Measurements from ENCODE around the gene NID2. TPM values are rescaled to one million over a fixed set of nuclear protein-coding genes. Genes with fewer than 3 reads are reported as not detected.

The NID2 gene
- polyA plus RNA-seq, 1 experiment = 413 TPM

DNA sequence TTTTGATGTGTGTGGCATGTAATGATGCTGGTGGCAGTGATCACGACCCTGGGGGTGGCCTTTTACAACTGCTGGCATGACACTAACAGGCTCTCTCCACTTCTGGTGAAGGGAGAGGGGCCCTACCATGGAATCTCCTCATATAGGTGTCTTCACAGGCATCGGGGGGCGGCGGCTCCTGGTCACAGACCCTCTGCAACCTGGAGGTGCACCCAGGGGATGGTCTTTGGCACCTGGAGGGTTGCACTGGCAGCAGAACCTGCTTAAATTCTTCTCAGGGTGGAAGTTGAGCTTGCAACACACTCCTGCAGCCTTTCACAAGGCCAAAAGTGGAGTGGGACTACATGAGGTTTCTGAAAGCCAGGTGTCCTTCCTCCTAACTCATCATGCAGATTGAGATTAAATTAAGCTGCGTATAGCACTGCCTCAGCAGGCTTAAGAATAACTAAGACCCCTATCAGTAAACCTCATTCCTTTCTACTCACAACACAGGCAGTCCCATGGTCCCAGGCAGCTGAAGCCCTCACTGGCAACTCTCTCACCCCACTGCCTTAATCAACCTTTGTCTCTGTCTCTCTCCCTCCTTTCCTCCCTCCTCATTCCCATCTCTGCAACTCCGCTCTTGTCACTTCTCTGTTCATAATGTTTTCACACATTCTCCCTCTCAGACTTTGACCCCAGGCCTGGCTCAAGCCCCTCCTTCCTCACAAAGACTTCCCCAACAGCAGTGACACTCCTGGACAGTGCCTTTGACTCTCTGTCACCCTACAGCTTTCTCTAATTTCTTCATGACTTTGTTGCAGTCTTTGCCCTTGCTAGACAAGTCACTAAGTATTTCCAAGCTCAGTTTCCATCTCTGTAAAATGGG, 18.9 kb downstream of the NID2 start:
- ChIA-PET CTCF (interaction anchor here (1.3 kb wide), 1 partner anchor 21 kb away, joined by 3 read pairs; no protein-coding TSS in a partner anchor), POLR2A (interaction anchor here (1.7 kb wide), 1 partner anchor 19 kb away, joined by 6 read pairs; the partner anchor contains the start of gene NID2)
- Histone ChIP-seq H3K27ac (ENCODE audit: low read depth, low read length) (no peak overlapping the region), H3K9me3 (ENCODE audit: control insufficient read depth, insufficient read depth, low read length) (no peaks in the 10 kb centered on the region), H3K27me3 (ENCODE audit: control insufficient read depth, insufficient read depth, low read length) (no peaks in the 10 kb centered on the region), H3K4me3 (ENCODE audit: low read depth, low read length) (no peak overlapping the region)
- TF ChIP-seq, protein P1, sequence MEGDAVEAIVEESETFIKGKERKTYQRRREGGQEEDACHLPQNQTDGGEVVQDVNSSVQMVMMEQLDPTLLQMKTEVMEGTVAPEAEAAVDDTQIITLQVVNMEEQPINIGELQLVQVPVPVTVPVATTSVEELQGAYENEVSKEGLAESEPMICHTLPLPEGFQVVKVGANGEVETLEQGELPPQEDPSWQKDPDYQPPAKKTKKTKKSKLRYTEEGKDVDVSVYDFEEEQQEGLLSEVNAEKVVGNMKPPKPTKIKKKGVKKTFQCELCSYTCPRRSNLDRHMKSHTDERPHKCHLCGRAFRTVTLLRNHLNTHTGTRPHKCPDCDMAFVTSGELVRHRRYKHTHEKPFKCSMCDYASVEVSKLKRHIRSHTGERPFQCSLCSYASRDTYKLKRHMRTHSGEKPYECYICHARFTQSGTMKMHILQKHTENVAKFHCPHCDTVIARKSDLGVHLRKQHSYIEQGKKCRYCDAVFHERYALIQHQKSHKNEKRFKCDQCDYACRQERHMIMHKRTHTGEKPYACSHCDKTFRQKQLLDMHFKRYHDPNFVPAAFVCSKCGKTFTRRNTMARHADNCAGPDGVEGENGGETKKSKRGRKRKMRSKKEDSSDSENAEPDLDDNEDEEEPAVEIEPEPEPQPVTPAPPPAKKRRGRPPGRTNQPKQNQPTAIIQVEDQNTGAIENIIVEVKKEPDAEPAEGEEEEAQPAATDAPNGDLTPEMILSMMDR (IDR thresholded peaks at IDR 0.05; ENCODE audit: low read depth, low read length) = no peak
- no peak for DNase-seq (ENCODE audit: low read depth, low spot score)

DNA sequence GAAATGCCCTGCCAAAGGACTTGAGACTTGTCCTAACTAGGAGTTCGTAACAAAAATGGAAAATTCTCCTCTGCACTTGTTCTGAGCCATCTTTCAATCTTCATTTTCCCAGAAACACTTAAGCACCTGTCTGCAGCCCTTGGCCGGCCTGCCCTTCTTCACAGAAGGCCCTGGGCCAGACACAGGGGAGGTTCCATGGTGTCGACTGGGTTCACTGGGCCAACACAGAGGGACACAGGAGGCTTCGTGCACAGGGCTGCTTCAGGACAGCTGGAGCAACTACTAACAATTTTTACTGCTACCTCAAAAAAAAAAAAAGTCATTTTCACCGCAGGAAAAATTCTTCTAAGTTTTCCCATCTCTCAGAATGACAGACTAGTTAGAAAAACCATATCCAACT, 19.6 kb downstream of the NID2 start:
- ChIA-PET CTCF (no interaction called here), POLR2A (no interaction called here)
- H3K9me3 ChIP-seq (ENCODE audit: control insufficient read depth, insufficient read depth, low read length) = no peaks in the 10 kb centered on the region
- TF ChIP-seq, protein P1 (IDR thresholded peaks at IDR 0.05; ENCODE audit: low read depth, low read length) = no peak
- no peak overlapping the region for H3K4me3 ChIP-seq (ENCODE audit: low read depth, low read length)
- H3K27ac ChIP-seq (ENCODE audit: low read depth, low read length) = no peak overlapping the region
- H3K27me3 ChIP-seq (ENCODE audit: control insufficient read depth, insufficient read depth, low read length) = no peaks in the 10 kb centered on the region
- DNase-seq (ENCODE audit: low read depth, low spot score) = no peak

DNA sequence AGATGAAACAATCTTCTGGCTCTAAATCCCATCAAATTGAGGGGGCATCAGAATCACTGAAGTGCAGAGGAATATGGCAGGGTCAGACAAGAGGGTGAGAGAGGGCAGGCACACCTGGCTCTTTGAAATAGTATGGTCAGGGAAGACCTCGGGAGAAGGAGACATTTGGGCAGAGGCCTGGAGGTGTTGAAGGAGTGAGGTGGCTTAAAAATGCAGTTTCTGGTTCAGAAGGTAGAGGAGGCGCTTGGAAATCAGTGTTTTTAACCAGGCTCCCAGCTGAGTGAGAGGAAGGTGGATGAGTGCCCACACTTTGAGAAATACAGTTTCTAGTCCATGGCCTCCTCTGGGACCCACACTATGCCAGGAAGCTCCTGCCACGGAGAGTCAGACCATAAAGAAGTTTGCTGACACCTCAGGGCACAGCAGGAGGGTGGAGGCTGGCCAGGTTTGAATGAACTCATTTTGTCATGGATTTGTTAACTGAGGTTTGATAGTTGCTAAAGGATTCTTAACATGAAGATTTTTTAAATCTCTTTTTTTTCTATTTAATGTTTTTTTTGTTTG, 20.1 kb downstream of the NID2 start:
- ChIA-PET CTCF (interaction anchor here (0.6 kb wide), 1 partner anchor 64 kb away, joined by 7 read pairs; no protein-coding TSS in a partner anchor), POLR2A (interaction anchor here (0.8 kb wide), 1 partner anchor 24 kb away, joined by 3 read pairs; no protein-coding TSS in a partner anchor)
- no peaks in the 10 kb centered on the region for H3K9me3 ChIP-seq (ENCODE audit: control insufficient read depth, insufficient read depth, low read length)
- no peak for DNase-seq (ENCODE audit: low read depth, low spot score)
- no peaks in the 10 kb centered on the region for H3K27me3 ChIP-seq (ENCODE audit: control insufficient read depth, insufficient read depth, low read length)
- no peak overlapping the region for H3K4me3 ChIP-seq (ENCODE audit: low read depth, low read length)
- no peak overlapping the region for H3K27ac ChIP-seq (ENCODE audit: low read depth, low read length)
- TF ChIP-seq, protein P1 (IDR thresholded peaks at IDR 0.05; ENCODE audit: low read depth, low read length) = no peak

DNA sequence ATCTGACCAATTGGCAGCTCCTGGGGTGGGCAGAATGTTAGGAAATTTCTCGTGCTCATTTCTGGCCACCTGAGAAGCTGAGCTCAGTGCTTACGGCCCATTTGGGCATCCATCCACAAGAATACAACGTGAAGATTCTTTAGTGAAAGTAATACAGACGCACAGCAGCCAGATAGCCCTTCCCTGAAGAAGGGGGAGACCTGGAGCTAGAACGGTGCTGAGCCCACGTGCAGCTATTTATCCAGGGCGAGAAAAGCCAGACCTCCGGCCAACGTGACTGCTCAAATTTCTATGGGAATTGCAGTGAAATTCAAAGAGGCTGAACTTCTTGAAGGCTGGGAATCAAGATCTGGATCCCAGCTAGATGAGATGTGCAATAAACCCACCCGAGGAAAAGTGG, 20.7 kb downstream of the NID2 start:
- H3K9me3 ChIP-seq (ENCODE audit: control insufficient read depth, insufficient read depth, low read length) = no peaks in the 10 kb centered on the region
- no peak overlapping the region for H3K4me3 ChIP-seq (ENCODE audit: low read depth, low read length)
- ChIA-PET POLR2A (interaction anchor here (0.8 to 1.3 kb wide), 2 partner anchors 24 to 62 kb away, joined by 3 read pairs; no protein-coding TSS in a partner anchor), CTCF (interaction anchor here (0.6 to 1.3 kb wide), 2 partner anchors 65 to 70 kb away, joined by 3 to 7 read pairs; no protein-coding TSS in a partner anchor)
- TF ChIP-seq, protein P1 (IDR thresholded peaks at IDR 0.05; ENCODE audit: low read depth, low read length) = no peak
- no peak for DNase-seq (ENCODE audit: low read depth, low spot score)
- no peaks in the 10 kb centered on the region for H3K27me3 ChIP-seq (ENCODE audit: control insufficient read depth, insufficient read depth, low read length)
- no peak overlapping the region for H3K27ac ChIP-seq (ENCODE audit: low read depth, low read length)

Data from AG04450 (cell line).